Keratinocyte (primary cell): ENCODE results near the gene GLP2R. TPM values are rescaled to one million over a fixed set of nuclear protein-coding genes. Genes with fewer than 3 reads are reported as not detected.
"Not testable (repeated sequence)": the region's sequence is repeated elsewhere in the genome, so short reads cannot be mapped to it uniquely, and the experiment has no call there.

ENCODE experiments used
- DNase-seq: peaks from one replicate; pipeline ENCODE4 v3.0.0-alpha.2; 2011; ENCODE audit warnings: low read depth, missing footprints, low spot score
- FAIRE-seq: peaks from 2 replicates; lab custom pipeline; 2011; peaks lifted over from hg19 to GRCh38; lab: Jason Lieb, UNC
- H2AFZ ChIP-seq: 2 replicates; pipeline ENCODE4 v1.6.0; 2012; ENCODE audit warnings: low read length, control low read depth, inconsistent platforms; ENCODE audit not compliant: control insufficient read depth
- H3K27ac ChIP-seq: 2 replicates; pipeline ENCODE4 v1.5.1; 2011; ENCODE audit warnings: low read length; ENCODE audit not compliant: control insufficient read depth, insufficient read depth
- H3K27me3 ChIP-seq: 3 replicates; pipeline ENCODE4 v1.6.0; 2011; ENCODE audit warnings: low read length; ENCODE audit not compliant: control insufficient read depth, insufficient read depth; ENCODE audit errors: extremely low read depth
- H3K36me3 ChIP-seq, 2 experiments: 2 replicates in 1 of 2; 3 replicates in 1 of 2; pipeline ENCODE4 v1.5.1; 2011; ENCODE audit warnings: low read length in 2 of 2, mild to moderate bottlenecking in 1 of 2; ENCODE audit not compliant: control insufficient read depth in 2 of 2, insufficient read depth in 2 of 2; ENCODE audit errors: extremely low read depth in 1 of 2
- H3K4me1 ChIP-seq: 3 replicates; pipeline ENCODE4 v1.5.1; 2011; ENCODE audit warnings: low read length; ENCODE audit not compliant: control insufficient read depth, insufficient read depth; ENCODE audit errors: extremely low read depth
- H3K4me2 ChIP-seq: 3 replicates; pipeline ENCODE4 v1.6.0; 2011; ENCODE audit warnings: low read depth, low read length; ENCODE audit not compliant: control insufficient read depth, insufficient read depth; ENCODE audit errors: extremely low read depth
- H3K4me3 ChIP-seq, 3 experiments: fragments of 200-600 bp in 1 of 3; sonication (generic) in 1 of 3; 2 replicates in 2 of 3; 3 replicates in 1 of 3; pipeline ENCODE4 v1.5.1; 2011 to 2016; ENCODE audit warnings: low read length in 3 of 3, mild to moderate bottlenecking in 3 of 3, control low read depth in 2 of 3, inconsistent platforms in 1 of 3, low read depth in 1 of 3, mixed read lengths in 1 of 3, mixed run types in 1 of 3, moderate library complexity in 1 of 3; ENCODE audit not compliant: control insufficient read depth in 2 of 3, insufficient read depth in 2 of 3; ENCODE audit errors: extremely low read depth in 1 of 3
- H3K79me2 ChIP-seq: 2 replicates; pipeline ENCODE4 v1.6.0; 2012; ENCODE audit warnings: low read length; ENCODE audit not compliant: control insufficient read depth, insufficient read depth
- H3K9ac ChIP-seq: 3 replicates; pipeline ENCODE4 v1.6.0; 2011; ENCODE audit warnings: low read length; ENCODE audit not compliant: control insufficient read depth, insufficient read depth; ENCODE audit errors: extremely low read depth
- H3K9me1 ChIP-seq: 3 replicates; pipeline ENCODE4 v1.6.0; 2011; ENCODE audit warnings: low read length; ENCODE audit not compliant: control insufficient read depth, insufficient read depth; ENCODE audit errors: extremely low read depth
- H3K9me3 ChIP-seq: 2 replicates; pipeline ENCODE4 v1.5.1; 2012; ENCODE audit warnings: low read depth, low read length; ENCODE audit not compliant: control insufficient read depth
- H4K20me1 ChIP-seq: 3 replicates; pipeline ENCODE4 v1.6.0; 2011; ENCODE audit warnings: low read length; ENCODE audit not compliant: control insufficient read depth, insufficient read depth; ENCODE audit errors: extremely low read depth
- CTCF ChIP-seq, 3 experiments: IDR thresholded peaks in 1 of 3; conservative IDR thresholded peaks in 1 of 3; optimal IDR thresholded peaks in 1 of 3; 2 replicates in 2 of 3; 3 replicates in 1 of 3; pipeline versions ENCODE3 to v1.5.1; 2011; ENCODE audit warnings: low read length in 3 of 3, mild to moderate bottlenecking in 3 of 3, moderate library complexity in 2 of 3, control low read depth in 1 of 3, inconsistent platforms in 1 of 3; ENCODE audit not compliant: insufficient read depth in 2 of 3; ENCODE audit errors: extremely low read depth in 1 of 3
- EZH2 ChIP-seq: IDR thresholded peaks from one replicate; pipeline ENCODE4 v1.6.1; 2012; ENCODE audit warnings: inconsistent platforms, mild to moderate bottlenecking, low read length, moderate library complexity
- dilution Hi-C: fragments of 300-500 bp; cut with MboI; formaldehyde crosslinking; loops from one replicate; pipeline ENCODE4 v1.7.0; 2020; ENCODE audit warnings: low sequenced_read_pairs; ENCODE audit not compliant: extremely low pct_ligation_motif_present
- polyA plus RNA-seq, 5 experiments: library from polyadenylated mRNA; depleted of rRNA in 3 of 5; stranded (reverse) in 3 of 5; stranded (forward) in 1 of 5; unstranded in 1 of 5; fragments of >200 nt; gene quantifications; 1 replicate in 1 of 5; 2 replicates in 3 of 5; 3 replicates in 1 of 5; pipeline versions ENCODE4 v1.2.1 to v1.2.3, GENCODE V29; 2011 to 2012; ENCODE audit warnings: missing spikeins in 2 of 5, low read depth in 1 of 5, low replicate concordance in 1 of 5

The GLP2R gene
- polyA plus RNA-seq, 1 donor (not counting 4 experiments of a cell fraction or from before 2014, with no cell fraction given) = not detected

GRCh38 chr17:9780552-9780951 is 45.2 kb upstream of the GLP2R start:
- DNase-seq (no peak), FAIRE-seq (no peak)
- no peak overlapping the region for H3K9ac ChIP-seq
- no peaks in the 10 kb centered on the region for H3K36me3 ChIP-seq
- no peak overlapping the region for H2AFZ ChIP-seq
- no peaks in the 10 kb centered on the region for H3K9me3 ChIP-seq
- TF ChIP-seq CTCF (optimal IDR thresholded peaks at IDR 0.05 in 1 of 3, IDR thresholded peaks at IDR 0.05 in 1 of 3, conservative IDR thresholded peaks at IDR 0.05 in 1 of 3; ENCODE audit: extremely low read depth in 1 of 3, insufficient read depth in 2 of 3, low read length in 3 of 3) (no peak), EZH2 (no peak)
- dilution Hi-C loops = no loop called here
- no peaks in the 10 kb centered on the region for H3K79me2 ChIP-seq
- H3K4me1 ChIP-seq = no peaks in the 10 kb centered on the region
- no peaks in the 10 kb centered on the region for H3K27me3 ChIP-seq
- no peak overlapping the region for H3K27ac ChIP-seq
- no peak overlapping the region for H3K4me2 ChIP-seq
- no peaks in the 10 kb centered on the region for H4K20me1 ChIP-seq
- no peak overlapping the region for H3K4me3 ChIP-seq
- no peaks in the 10 kb centered on the region for H3K9me1 ChIP-seq

- no peak overlapping the region for H3K4me2 ChIP-seq
- TF ChIP-seq CTCF (optimal IDR thresholded peaks at IDR 0.05 in 1 of 3, IDR thresholded peaks at IDR 0.05 in 1 of 3, conservative IDR thresholded peaks at IDR 0.05 in 1 of 3; ENCODE audit: extremely low read depth in 1 of 3, insufficient read depth in 2 of 3, low read length in 3 of 3) (no peak), EZH2 (no peak)
- H2AFZ ChIP-seq = no peak overlapping the region
- H3K27me3 ChIP-seq = no peaks in the 10 kb centered on the region
- DNase-seq (no peak), FAIRE-seq (no peak)
- H3K4me3 ChIP-seq = no peak overlapping the region
- H3K9ac ChIP-seq = no peak overlapping the region
- no peaks in the 10 kb centered on the region for H4K20me1 ChIP-seq
- H3K27ac ChIP-seq = no peak overlapping the region
- H3K79me2 ChIP-seq = no peaks in the 10 kb centered on the region
- no peaks in the 10 kb centered on the region for H3K9me1 ChIP-seq
- no peaks in the 10 kb centered on the region for H3K4me1 ChIP-seq
- H3K9me3 ChIP-seq = no peaks in the 10 kb centered on the region
- H3K36me3 ChIP-seq = no peaks in the 10 kb centered on the region
- dilution Hi-C loops = no loop called here
These were observed 42.7 kb upstream of the GLP2R start for GRCh38 chr17:9783050-9783449.

GRCh38 chr17:9783465-9783864 is 42.3 kb upstream of the GLP2R start:
- H3K4me3 ChIP-seq, H3K9ac ChIP-seq, H3K4me2 ChIP-seq, H3K27ac ChIP-seq, H2AFZ ChIP-seq, H3K4me1 ChIP-seq, H3K9me1 ChIP-seq, H3K27me3 ChIP-seq, dilution Hi-C loops, H3K79me2 ChIP-seq, DNase-seq, H3K9me3 ChIP-seq, H3K36me3 ChIP-seq, H4K20me1 ChIP-seq, FAIRE-seq: not testable (repeated sequence)
